Astrocyte of the cerebellum (primary cell): ENCODE results near the gene NAT10.
A peak's percentile ranks its signal among the peaks of the same experiment; 100 is the strongest.

Experiments used
- DNase-seq: peaks from one replicate; pipeline ENCODE4 v3.0.0-alpha.2; 2011; ENCODE audit warnings: low read depth
- H3K4me3 ChIP-seq: 2 replicates; pipeline ENCODE4 v1.5.1; 2011; ENCODE audit warnings: mild to moderate bottlenecking, low read depth, low read length, moderate library complexity
- CTCF ChIP-seq: IDR thresholded peaks from 2 replicates; pipeline ENCODE4 v1.5.1; 2012; ENCODE audit warnings: low read length, low read depth, moderate library complexity, mild to moderate bottlenecking; ENCODE audit errors: missing control alignments
- in situ Hi-C: cut with HindIII; loops from 2 replicates; pipeline ENCODE4 v1.10.0; 2017; ENCODE audit warnings: low sequenced_read_pairs

The NAT10 gene

GRCh38 chr11:34147581-34147980, 42.2 kb downstream of the NAT10 start:
- in situ Hi-C loops = loop anchor here (5.0 kb wide), 1 partner anchor 40 kb away; the partner anchor contains the start of gene NAT10
- DNase-seq = no peak
- no peak for TF ChIP-seq CTCF
- H3K4me3 ChIP-seq = no peak overlapping the region

GRCh38 chr11:34148504-34149165, 43.2 kb downstream of the NAT10 start:
- TF ChIP-seq CTCF = no peak
- no peak for DNase-seq
- no peak overlapping the region for H3K4me3 ChIP-seq
- in situ Hi-C loops = loop anchor here (5.0 kb wide), 1 partner anchor 41 kb away; the partner anchor contains the start of gene NAT10

- H3K4me3 ChIP-seq = no peak overlapping the region
- in situ Hi-C loops = loop anchor here (5.0 kb wide), 1 partner anchor 42 kb away; the partner anchor contains the start of gene NAT10
- DNase-seq = no peak
- no peak for TF ChIP-seq CTCF
These were observed 43.8 kb downstream of the NAT10 start for GRCh38 chr11:34149274-34149673.

- TF ChIP-seq CTCF = peak; percentile 52
- H3K4me3 ChIP-seq = no peak overlapping the region
- in situ Hi-C loops = loop anchor here (5.0 kb wide), 1 partner anchor 42 kb away; the partner anchor contains the start of gene NAT10
- no peak for DNase-seq
These were observed 44.4 kb downstream of the NAT10 start for GRCh38 chr11:34149786-34150185.

- in situ Hi-C loops = no loop called here
- no peak for DNase-seq
- H3K4me3 ChIP-seq = no peak overlapping the region
- no peak for TF ChIP-seq CTCF
These were observed 45.2 kb downstream of the NAT10 start for GRCh38 chr11:34150494-34151151.

- TF ChIP-seq CTCF = no peak
- in situ Hi-C loops = no loop called here
- H3K4me3 ChIP-seq = no peak overlapping the region
- no peak for DNase-seq
These were observed 45.7 kb downstream of the NAT10 start for GRCh38 chr11:34151166-34151565.
